A549 (cell line): Measurements from ENCODE around the gene SLC26A1. TPM values are rescaled to one million over a fixed set of nuclear protein-coding genes. Genes with fewer than 3 reads are reported as not detected.

Source experiments
- ATAC-seq, 2 experiments: fragments of 200-7000 bp in 1 of 2; fragments of >200 bp in 1 of 2; cut with Nextera tagmentation in 1 of 2; cut with Tn5 transposase in 1 of 2; 3 replicates each; pipeline versions ENCODE4 v1.8.0 to v1.9.1; 2018 to 2020; ENCODE audit warnings: mild to moderate bottlenecking in 1 of 2, moderate library complexity in 1 of 2
- CTCF ChIA-PET: fragments of 300-600 bp; sonication (Branson Sonifier 250); formaldehyde crosslinking; extraction: SDS; loops from one replicate; lab custom pipeline; 2021; ENCODE audit warnings: antibody characterized with exemption, inconsistent platforms; lab: Yijun Ruan, JAX
- POLR2A ChIA-PET: fragments of 350-600 bp; formaldehyde crosslinking; extraction: SDS; loops from one replicate; lab custom pipeline; 2021; ENCODE audit warnings: antibody characterized with exemption, inconsistent platforms; lab: Yijun Ruan, JAX
- DNase-seq, 2 experiments: peaks; one replicate each; pipeline versions ENCODE4 v3.0.0 to v3.0.0-alpha.2; 2011 to 2016; ENCODE audit warnings: low read depth in 1 of 2, low spot score in 1 of 2
- FAIRE-seq: peaks from 2 replicates; lab custom pipeline; 2011; peaks lifted over from hg19 to GRCh38; lab: Jason Lieb, UNC
- H3K27ac ChIP-seq, 2 experiments: fragments of >200 bp; sonication (Bioruptor Twin); formaldehyde crosslinking; 3 replicates each; pipeline ENCODE4 v1.5.1; 2016 to 2017
- H3K4me1 ChIP-seq: fragments of >200 bp; sonication (Bioruptor Twin); formaldehyde crosslinking; 3 replicates; pipeline ENCODE4 v1.6.1; 2016
- H3K4me2 ChIP-seq: fragments of >200 bp; sonication (Bioruptor Twin); formaldehyde crosslinking; 3 replicates; pipeline ENCODE4 v1.6.1; 2016
- H3K4me3 ChIP-seq: fragments of >200 bp; sonication (Bioruptor Twin); formaldehyde crosslinking; 3 replicates; pipeline ENCODE4 v1.5.1; 2016
- H3K9me3 ChIP-seq: fragments of >200 bp; sonication (Bioruptor Twin); formaldehyde crosslinking; 3 replicates; pipeline ENCODE4 v1.6.1; 2016
- ESRRA ChIP-seq: fragments of 150-350 bp; IDR thresholded peaks from 2 replicates; pipeline ENCODE4 v1.6.1; 2014; ENCODE audit warnings: mild to moderate bottlenecking, low read length, borderline replicate concordance
- GATA3 ChIP-seq: IDR thresholded peaks from 2 replicates; pipeline ENCODE4 v1.6.1; 2012; ENCODE audit warnings: borderline replicate concordance
- HDAC2 ChIP-seq: fragments of 200-600 bp; sonication (generic); IDR thresholded peaks from 2 replicates; pipeline ENCODE4 v1.6.1; 2016
- HOXB13 ChIP-seq: fragments of 250-450 bp; sonication (Bioruptor Pico); IDR thresholded peaks from 2 replicates; pipeline ENCODE4 v1.5.0; 2020; ENCODE audit warnings: low read depth, mild to moderate bottlenecking, moderate library complexity
- KDM1A ChIP-seq: fragments of 200-600 bp; sonication (generic); IDR thresholded peaks from 2 replicates; pipeline ENCODE4 v1.6.1; 2016; ENCODE audit warnings: low read depth, mild to moderate bottlenecking
- KDM5A ChIP-seq: fragments of 200-600 bp; sonication (generic); IDR thresholded peaks from 2 replicates; pipeline ENCODE4 v1.6.1; 2016; ENCODE audit warnings: antibody characterized with exemption, mild to moderate bottlenecking
- MAX ChIP-seq: IDR thresholded peaks from 2 replicates; pipeline ENCODE4 v1.6.1; 2012
- MAZ ChIP-seq: fragments of 150-350 bp; IDR thresholded peaks from 2 replicates; pipeline ENCODE4 v1.6.1; 2014; ENCODE audit warnings: antibody characterized with exemption, low read depth, low read length, borderline replicate concordance
- PBX3 ChIP-seq: IDR thresholded peaks from 2 replicates; pipeline ENCODE4 v1.6.1; 2012
- RAD21 ChIP-seq, 2 experiments: fragments of >200 bp in 1 of 2; sonication (Bioruptor Twin) in 1 of 2; formaldehyde crosslinking in 1 of 2; IDR thresholded peaks in 1 of 2; conservative IDR thresholded peaks in 1 of 2; 2 replicates in 1 of 2; 3 replicates in 1 of 2; pipeline ENCODE4 v1.6.1; 2012 to 2018; ENCODE audit warnings: inconsistent platforms in 1 of 2
- RFX5 ChIP-seq: fragments of 450-650 bp; IDR thresholded peaks from 2 replicates; pipeline ENCODE4 v1.7.1; 2014; ENCODE audit warnings: antibody characterized with exemption, mild to moderate bottlenecking, moderate library complexity
- RNF2 ChIP-seq: fragments of 200-600 bp; sonication (generic); IDR thresholded peaks from 2 replicates; pipeline ENCODE4 v1.6.1; 2016; ENCODE audit warnings: low read depth, mild to moderate bottlenecking, antibody characterized with exemption, moderate library complexity, borderline replicate concordance
- USF2 ChIP-seq: fragments of 450-650 bp; IDR thresholded peaks from 2 replicates; pipeline ENCODE4 v1.6.1; 2014; ENCODE audit warnings: antibody characterized with exemption
- WGBS: methylation state at CpG from one replicate; pipeline ENCODE4 v1.1.6; 2017; ENCODE audit errors: missing lambda C conversion rate; 5-methylcytosine and 5-hydroxymethylcytosine counted together
- polyA plus RNA-seq, 4 experiments: library from polyadenylated mRNA; depleted of rRNA in 3 of 4; stranded (reverse); fragments of >200 nt; fragmentation: RNase III in 1 of 4; extraction: RNeasy Plus Mini Kit Qiagen cat#74134 plus additional on column Dnase treatment in 1 of 4; gene quantifications; 2 replicates in 3 of 4; 3 replicates in 1 of 4; pipeline ENCODE4 v1.2.3, GENCODE V29; 2011 to 2017

Gene SLC26A1
- polyA plus RNA-seq, 2 of the 4 experiments (the other 2 are of a cell fraction): 0.23 to 0.61 TPM

- peaks cover 26% of the 10 kb centered on the region for H3K4me1 ChIP-seq
- 87% methylated on average over 9 of the region's 15 CpGs for WGBS
- peak overlapping the region; percentile 86; the same call in 2 of the 3 replicates for H3K4me2 ChIP-seq
- no peak overlapping the region for H3K4me3 ChIP-seq
- DNase-seq (no peak), FAIRE-seq (no peak), ATAC-seq (no peak)
- TF ChIP-seq MAZ: no peak
- TF ChIP-seq HDAC2: no peak
- TF ChIP-seq RFX5: no peak
- TF ChIP-seq GATA3: no peak
- no peak for TF ChIP-seq RNF2
- TF ChIP-seq KDM5A: no peak
- no peaks in the 10 kb centered on the region for H3K9me3 ChIP-seq
- CTCF ChIA-PET: no interaction called here
- H3K27ac ChIP-seq: no peak overlapping the region; a peak in 1 of 6 replicates
- POLR2A ChIA-PET: no interaction called here
Observed at GRCh38 chr4:996030-996996, 3.1 kb upstream of the SLC26A1 start.

- 93% methylated on average over 11 of the region's 23 CpGs for WGBS
- FAIRE-seq (no peak), DNase-seq (no peak)
- H3K4me3 ChIP-seq: no peak overlapping the region
- POLR2A ChIA-PET: no interaction called here
- H3K4me1 ChIP-seq: peaks cover 26% of the 10 kb centered on the region
- peak in 1 of 2 experiments; percentile 28; a peak in 1 of 5 replicates for TF ChIP-seq RAD21 (conservative IDR thresholded peaks at IDR 0.05 in 1 of 2, IDR thresholded peaks at IDR 0.05 in 1 of 2)
- no peak for TF ChIP-seq HOXB13 (CRISPR knock-in tag)
- TF ChIP-seq, all 56 proteins: peak for 1
- no peak overlapping the region for H3K27ac ChIP-seq
- CTCF ChIA-PET: no interaction called here
- H3K4me2 ChIP-seq: no peak overlapping the region
- H3K9me3 ChIP-seq: no peaks in the 10 kb centered on the region
- peak in 1 of 2 experiments; percentile 29; a peak in 2 of 6 replicates for ATAC-seq
Observed at GRCh38 chr4:995311-996026, 2.3 kb upstream of the SLC26A1 start.

GRCh38 chr4:992297-993110 is 700 bp downstream of the SLC26A1 start:
- ATAC-seq: peak; percentile 62 to 74
- H3K4me2 ChIP-seq: peak overlapping the region; percentile 67
- no peak for TF ChIP-seq ESRRA
- TF ChIP-seq KDM1A: no peak
- peak; percentile 83 for TF ChIP-seq USF2
- no peak for TF ChIP-seq PBX3
- TF ChIP-seq HDAC2: no peak
- TF ChIP-seq MAX: peak; percentile 61; the same call in 1 of the 2 replicates

More at GRCh38 chr4:992297-993110, 700 bp downstream of the SLC26A1 start:
- CTCF ChIA-PET: interaction anchor here (1.2 kb wide), 2 partner anchors 9 to 250 kb away, joined by 3 to 4 read pairs; no protein-coding TSS in a partner anchor
- FAIRE-seq (no peak), DNase-seq (peak; percentile 52 to 74)
- H3K4me1 ChIP-seq: peaks cover 21% of the 10 kb centered on the region
- H3K27ac ChIP-seq: peak overlapping the region; percentile 77 to 93
- H3K4me3 ChIP-seq: peak overlapping the region; percentile 2; the same call in 1 of the 3 replicates
- 3% methylated on average over 12 of the region's 25 CpGs for WGBS
- no peaks in the 10 kb centered on the region for H3K9me3 ChIP-seq
- POLR2A ChIA-PET: no interaction called here
